Measurements from ENCODE around the gene PCGF1.
"Not testable (repeated sequence)": the region's sequence is repeated elsewhere in the genome, so short reads cannot be mapped to it uniquely, and the experiment has no call there.

The PCGF1 gene

GRCh38 chr2:74472086-74472944 lies 35.2 kb downstream of the PCGF1 start, which contains the start of gene MRPL53:
TSS of gene MRPL53 (minus strand) at chr2:74472680. CDS start at chr2:74472660, 20 bp downstream.
- peak; percentile 91 to 96 for DNase-seq (ENCODE audit: low read depth in 2 of 2)

GRCh38 chr2:74471332-74472065 lies 36.0 kb downstream of the PCGF1 start:
- no peak for DNase-seq (ENCODE audit: low read depth in 2 of 2)

DNA sequence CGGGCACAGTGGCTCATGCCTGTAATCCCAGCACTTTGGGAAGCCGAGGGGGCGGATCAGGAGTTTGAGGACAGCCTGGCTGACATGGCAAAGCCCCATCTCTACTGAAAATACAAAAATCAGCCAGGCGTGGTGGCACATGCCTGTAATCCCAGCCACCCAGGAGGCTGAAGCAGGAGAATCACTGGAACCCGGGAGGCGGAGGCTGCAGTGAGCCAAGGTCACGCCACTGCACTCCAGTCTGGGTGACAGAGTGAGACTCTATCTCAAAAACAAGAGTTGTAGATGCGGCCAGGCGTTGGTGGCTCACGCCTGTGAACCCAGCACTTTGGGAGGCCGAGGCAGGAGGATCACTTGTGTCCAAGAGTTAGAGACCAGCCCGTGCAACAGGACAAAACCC lies 36.8 kb downstream of the PCGF1 start:
- DNase-seq (ENCODE audit: low read depth in 2 of 2), result not testable (repeated sequence)

DNA sequence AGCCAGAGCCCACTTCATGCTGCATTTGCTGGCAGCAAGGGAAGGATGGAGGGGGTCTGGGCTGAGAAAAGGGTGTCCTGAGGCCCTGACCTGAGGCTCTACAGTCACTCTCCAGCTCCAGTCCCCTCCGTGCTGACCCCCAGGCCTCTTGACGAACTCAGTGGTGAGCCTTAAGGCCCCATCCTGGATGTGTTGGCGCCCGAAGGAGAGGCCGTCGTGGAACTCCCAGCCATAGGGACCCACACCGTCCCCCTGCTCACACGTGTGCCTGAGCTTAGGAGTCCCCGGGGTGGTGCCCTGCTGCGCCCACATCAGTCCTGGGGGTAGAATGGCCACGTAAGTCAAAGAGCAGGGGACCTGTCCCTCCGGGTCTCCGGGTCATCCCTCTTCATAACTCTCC lies 43.1 kb downstream of the PCGF1 start:
- DNase-seq (ENCODE audit: low read depth in 2 of 2), result no peak

- DNase-seq (ENCODE audit: low read depth in 2 of 2), result no peak
Observed at GRCh38 chr2:74462786-74463105, 44.7 kb downstream of the PCGF1 start.

DNA sequence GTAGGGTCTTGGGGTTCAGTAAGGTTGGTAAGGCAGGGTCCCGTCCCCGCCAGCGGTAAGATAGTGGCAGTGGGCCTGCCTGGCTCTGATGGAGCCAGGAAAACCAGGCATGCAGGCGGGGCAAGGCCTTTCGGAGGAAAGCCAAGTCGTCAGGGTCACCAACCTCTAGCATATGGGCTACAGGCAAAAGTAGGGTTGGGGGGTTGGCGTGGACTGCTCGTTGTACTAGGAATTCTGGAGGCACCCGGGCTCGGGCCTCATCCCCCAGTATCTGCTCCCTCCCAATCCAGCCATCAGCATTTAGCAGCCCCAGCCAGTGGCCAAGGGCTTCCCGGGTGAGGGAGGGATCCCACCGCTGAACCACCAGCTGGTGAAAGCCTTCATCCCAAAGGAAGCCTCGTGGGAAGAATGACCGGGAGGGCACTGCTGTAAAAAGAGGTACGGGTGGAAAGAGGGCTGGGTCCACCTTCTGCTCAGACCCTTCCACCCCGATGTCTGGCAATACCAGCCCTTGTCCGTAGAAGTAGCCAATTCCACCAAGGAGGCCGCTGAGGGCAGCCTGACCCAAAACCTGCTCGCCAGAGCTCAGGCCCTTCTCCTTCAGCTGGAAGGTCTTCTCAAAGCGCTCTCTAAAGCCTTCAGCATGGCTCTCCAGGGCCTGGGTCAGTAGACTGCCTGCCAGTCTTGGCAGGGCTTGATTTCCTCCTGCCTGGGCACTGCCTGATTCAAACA lies 45.3 kb downstream of the PCGF1 start:
- no peak for DNase-seq (ENCODE audit: low read depth in 2 of 2)

DNA sequence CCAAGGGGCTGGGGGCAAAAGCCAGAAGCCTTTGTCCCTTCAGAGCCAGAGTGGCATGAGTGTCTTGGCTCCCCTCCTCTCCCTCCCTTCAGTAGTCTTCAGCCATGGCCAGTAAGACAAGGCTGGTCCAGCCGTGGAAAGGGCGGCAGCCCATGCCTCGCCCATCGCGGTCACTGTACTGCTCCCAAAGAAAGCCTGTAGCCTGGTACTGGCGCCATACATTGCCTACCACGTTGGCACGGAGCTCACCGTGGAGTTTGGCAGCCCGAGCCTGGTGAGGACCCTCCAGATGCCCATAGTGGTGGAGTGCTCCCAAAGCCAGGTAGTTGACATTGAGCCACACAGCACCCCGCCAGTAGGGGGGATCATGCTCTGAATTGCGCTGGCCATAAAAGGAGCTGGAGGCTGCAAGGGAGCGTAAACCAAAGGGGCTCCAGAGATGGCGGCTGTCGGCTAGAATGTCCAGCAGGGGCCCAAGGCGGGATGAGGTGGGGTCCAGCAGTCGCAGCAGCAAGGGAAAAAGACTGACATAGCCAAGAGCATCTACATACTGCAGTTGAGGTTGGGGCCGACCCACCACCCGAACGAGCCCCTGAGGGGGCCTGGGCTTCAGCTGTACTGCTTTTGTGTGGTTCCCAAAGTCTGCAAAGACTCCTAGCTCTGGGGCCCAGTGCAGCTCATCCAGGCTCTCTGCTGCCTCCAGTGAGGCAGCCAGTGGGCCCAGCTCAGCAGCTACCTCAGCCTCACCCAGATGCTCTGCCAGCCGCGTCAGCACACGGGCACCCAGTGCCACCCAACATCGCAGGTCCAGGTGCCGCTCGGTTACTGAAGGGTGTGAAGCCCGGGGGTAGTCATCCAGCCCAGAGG lies 46.1 kb downstream of the PCGF1 start:
- DNase-seq (ENCODE audit: low read depth in 2 of 2), result no peak

DNA sequence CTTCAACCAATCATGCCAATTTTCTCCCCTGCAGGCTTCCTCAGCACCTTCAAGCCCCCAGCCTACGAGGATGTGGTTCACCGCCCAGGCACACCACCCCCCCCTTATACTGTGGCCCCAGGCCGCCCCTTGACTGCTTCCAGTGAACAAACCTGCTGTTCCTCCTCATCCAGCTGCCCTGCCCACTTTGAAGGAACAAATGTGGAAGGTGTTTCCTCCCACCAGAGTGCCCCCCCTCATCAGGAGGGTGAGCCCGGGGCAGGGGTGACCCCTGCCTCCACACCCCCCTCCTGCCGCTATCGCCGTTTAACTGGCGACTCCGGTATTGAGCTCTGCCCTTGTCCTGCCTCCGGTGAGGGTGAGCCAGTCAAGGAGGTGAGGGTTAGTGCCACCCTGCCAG lies 47.3 kb downstream of the PCGF1 start:
- DNase-seq (ENCODE audit: low read depth in 2 of 2), result not testable (repeated sequence)

DNA sequence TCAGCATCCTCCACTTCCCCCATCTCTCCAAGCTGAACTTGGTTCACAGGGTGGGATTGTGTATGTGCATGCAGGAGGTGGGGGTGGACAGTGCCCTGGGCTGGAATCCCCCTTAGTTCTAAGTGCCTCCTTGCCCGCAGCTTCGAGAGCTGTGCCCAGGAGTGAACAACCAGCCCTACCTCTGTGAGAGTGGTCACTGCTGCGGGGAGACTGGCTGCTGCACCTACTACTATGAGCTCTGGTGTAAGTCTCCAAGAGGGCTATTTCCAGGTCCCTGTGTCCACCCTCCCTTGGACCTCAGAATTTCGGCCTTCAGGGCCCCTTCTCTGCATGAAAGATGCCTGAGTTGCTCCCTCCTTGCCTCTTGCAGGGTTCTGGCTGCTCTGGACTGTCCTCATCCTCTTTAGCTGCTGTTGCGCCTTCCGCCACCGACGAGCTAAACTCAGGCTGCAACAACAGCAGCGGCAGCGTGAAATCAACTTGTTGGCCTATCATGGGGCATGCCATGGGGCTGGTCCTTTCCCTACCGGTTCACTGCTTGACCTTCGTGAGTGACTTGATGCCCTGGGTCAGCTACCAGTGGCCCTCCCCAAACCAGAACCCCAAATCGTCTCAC lies 47.9 kb downstream of the PCGF1 start:
- DNase-seq (ENCODE audit: low read depth in 2 of 2), result not testable (repeated sequence)

DNA sequence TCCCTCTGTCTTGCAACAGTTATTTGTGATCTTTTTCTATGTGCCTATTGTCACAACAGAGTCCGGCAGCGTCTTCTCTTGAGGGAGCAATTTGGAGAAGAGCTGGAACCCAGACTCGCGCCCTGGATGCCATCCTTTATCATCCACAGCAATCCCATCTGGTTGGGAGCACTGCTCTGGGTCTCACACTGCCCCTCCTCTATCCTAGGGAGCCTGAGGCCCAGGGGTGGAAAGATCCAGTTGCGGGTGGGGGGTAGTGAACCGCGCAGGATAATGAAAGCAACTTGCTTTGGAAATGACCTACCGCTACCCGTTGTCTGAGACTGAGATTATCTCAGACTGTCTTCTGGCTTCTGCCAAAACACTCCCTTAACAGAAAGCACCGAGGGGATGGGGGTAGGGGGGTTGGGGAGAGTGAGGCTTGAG lies 48.5 kb downstream of the PCGF1 start:
- no peak for DNase-seq (ENCODE audit: low read depth in 2 of 2)

DNA sequence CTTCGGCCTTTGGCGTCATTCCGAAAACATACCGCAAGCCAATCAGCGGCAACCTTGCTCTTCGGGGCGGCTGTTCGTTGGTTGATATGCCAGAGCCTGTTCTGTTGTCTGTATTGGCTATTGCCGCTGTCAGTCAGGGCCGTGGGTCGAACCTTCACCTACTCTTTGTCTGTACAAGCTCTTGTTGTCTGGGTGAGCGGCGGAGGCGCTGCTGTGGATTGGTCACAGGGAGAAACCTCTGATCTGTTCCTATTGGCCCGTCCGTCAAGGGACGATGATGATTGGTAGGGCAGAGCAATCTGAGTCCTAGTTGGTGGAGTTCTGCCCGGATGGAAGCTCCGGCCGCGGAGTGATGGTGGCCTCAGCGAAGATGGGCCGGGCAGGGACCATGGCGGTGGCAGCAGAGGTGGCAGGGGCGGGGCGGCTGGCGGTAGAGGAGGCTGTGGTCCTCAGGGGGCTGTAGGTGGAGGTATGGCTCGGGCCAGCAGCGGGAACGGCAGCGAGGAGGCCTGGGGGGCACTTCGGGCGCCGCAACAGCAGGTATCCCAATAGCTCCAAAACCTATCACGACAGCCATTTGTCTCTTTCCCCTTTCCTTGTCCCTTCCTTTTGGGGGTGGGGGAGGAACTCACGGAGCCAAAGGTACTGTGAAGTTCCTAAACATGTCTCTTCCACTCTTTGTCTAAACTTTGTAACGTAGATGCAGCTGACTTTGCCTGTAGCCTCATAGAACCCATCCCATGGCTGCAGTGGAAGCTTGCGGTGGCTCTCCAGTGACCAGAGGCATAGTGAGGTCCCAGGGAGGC lies 49.2 kb downstream of the PCGF1 start, which contains the start of gene WBP1:
WBP1 (plus strand) TSS at position 307 of the 806 bp plus-strand sequence; CDS start at position 472, 165 bp downstream.
- DNase-seq (ENCODE audit: low read depth in 2 of 2), result peak; percentile 98 to 99

DNA sequence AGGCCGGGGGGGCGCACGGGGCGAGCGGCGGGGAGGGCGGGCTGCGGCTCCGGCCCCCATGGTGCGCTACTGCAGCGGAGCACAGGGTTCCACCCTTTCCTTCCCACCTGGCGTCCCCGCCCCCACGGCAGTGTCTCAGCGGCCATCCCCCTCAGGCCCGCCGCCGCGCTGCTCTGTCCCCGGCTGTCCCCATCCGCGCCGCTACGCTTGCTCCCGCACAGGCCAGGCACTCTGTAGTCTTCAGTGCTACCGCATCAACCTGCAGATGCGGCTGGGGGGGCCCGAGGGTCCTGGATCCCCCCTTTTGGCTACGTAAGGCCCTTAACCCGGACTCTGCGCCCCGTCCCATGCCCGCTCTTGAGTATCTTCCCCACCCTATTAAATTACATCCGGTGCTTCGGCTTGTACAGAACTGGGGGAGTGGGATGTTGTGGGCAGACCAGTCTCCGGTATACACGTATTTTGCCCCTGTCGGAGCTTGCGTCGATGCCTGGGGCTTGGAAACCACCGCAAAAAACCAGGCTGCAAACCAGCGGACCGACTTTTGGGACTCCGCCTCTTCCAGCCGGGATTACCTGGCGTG lies 49.9 kb downstream of the PCGF1 start:
- peak; percentile 56 to 74 for DNase-seq (ENCODE audit: low read depth in 2 of 2)

DNA sequence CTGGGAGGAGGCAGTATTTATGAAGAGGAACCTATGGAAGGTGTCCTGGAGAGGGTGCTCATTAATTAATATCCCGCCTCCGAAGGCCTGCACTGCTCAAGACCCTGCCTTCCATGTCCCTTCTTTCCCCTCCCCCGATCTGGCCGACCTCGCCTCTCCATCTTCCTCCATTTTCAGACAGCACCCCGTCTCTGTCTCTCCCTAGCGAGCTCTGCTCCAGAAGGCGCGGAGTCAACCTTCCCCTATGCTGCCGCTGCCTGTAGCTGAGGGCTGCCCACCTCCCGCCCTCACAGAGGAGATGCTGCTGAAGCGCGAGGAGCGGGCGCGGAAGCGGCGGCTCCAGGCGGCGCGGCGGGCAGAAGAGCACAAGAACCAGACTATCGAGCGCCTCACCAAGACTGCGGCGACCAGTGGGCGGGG lies 50.4 kb downstream of the PCGF1 start:
- no peak for DNase-seq (ENCODE audit: low read depth in 2 of 2)

Measured in stimulated activated CD4-positive, alpha-beta T cell treated with anti-CD3 and anti-CD28 coated beads, Interleukin-12 subunit alpha, Interleukin-12 subunit beta, amount 100 ng/mL, for 24 hours (primary cell).